H9 (cell line): ENCODE results near the gene SEMA7A. TPM values are rescaled to one million over a fixed set of nuclear protein-coding genes. Genes with fewer than 3 reads are reported as not detected.

Source experiments
- DNase-seq: peaks from one replicate; pipeline ENCODE4 v3.0.0-alpha.2; 2017
- H2AFZ ChIP-seq: one replicate; pipeline ENCODE4 v1.6.1; 2013; ENCODE audit warnings: mild to moderate bottlenecking, low read length, control low read depth, moderate library complexity
- H2AK5ac ChIP-seq: 2 replicates; pipeline ENCODE4 v1.6.1; 2013; ENCODE audit warnings: low read length, control low read depth, mixed read lengths; ENCODE audit not compliant: insufficient read length
- H2BK120ac ChIP-seq: one replicate; pipeline ENCODE4 v1.6.1; 2013; ENCODE audit warnings: low read depth, mild to moderate bottlenecking, low read length, control low read depth, inconsistent platforms; ENCODE audit not compliant: poor library complexity, severe bottlenecking
- H2BK12ac ChIP-seq: 2 replicates; pipeline ENCODE4 v1.6.1; 2013; ENCODE audit warnings: low read length, control low read depth, mixed read lengths, low read depth; ENCODE audit not compliant: insufficient read length
- H2BK15ac ChIP-seq: 2 replicates; pipeline ENCODE4 v1.6.1; 2013; ENCODE audit warnings: low read depth, low read length, control low read depth
- H2BK20ac ChIP-seq: one replicate; pipeline ENCODE4 v1.6.1; 2013; ENCODE audit warnings: low read depth, mild to moderate bottlenecking, low read length, control low read depth, inconsistent platforms; ENCODE audit not compliant: poor library complexity, severe bottlenecking
- H2BK5ac ChIP-seq: 2 replicates; pipeline ENCODE4 v1.6.1; 2013; ENCODE audit warnings: low read length, control low read depth, mixed read lengths; ENCODE audit not compliant: insufficient read length
- H3K14ac ChIP-seq: 2 replicates; pipeline ENCODE4 v1.6.1; 2013; ENCODE audit warnings: low read length, control low read depth; ENCODE audit not compliant: insufficient read depth
- H3K18ac ChIP-seq: 2 replicates; pipeline ENCODE4 v1.6.1; 2013; ENCODE audit warnings: low read depth, mild to moderate bottlenecking, mixed read lengths, low read length, control low read depth; ENCODE audit not compliant: insufficient read length
- H3K23ac ChIP-seq: 2 replicates; pipeline ENCODE4 v1.6.1; 2013; ENCODE audit warnings: low read length, control low read depth, mixed read lengths, low read depth; ENCODE audit not compliant: insufficient read length
- H3K23me2 ChIP-seq: 2 replicates; pipeline ENCODE4 v1.6.1; 2013; ENCODE audit warnings: low read depth, mild to moderate bottlenecking, mixed read lengths, low read length, control low read depth; ENCODE audit not compliant: insufficient read length, poor library complexity, severe bottlenecking
- H3K27ac ChIP-seq: 2 replicates; pipeline ENCODE4 v1.5.1; 2013; ENCODE audit warnings: low read length, control low read depth, mixed read lengths, low read depth; ENCODE audit not compliant: insufficient read length
- H3K27me3 ChIP-seq: 2 replicates; pipeline ENCODE4 v1.6.1; 2013; ENCODE audit warnings: low read length, control low read depth, inconsistent platforms; ENCODE audit not compliant: insufficient read depth
- H3K4ac ChIP-seq: 2 replicates; pipeline ENCODE4 v1.6.1; 2013; ENCODE audit warnings: low read depth, mild to moderate bottlenecking, control low read depth, inconsistent platforms, low read length, moderate library complexity
- H3K4me1 ChIP-seq: 2 replicates; pipeline ENCODE4 v1.6.1; 2013; ENCODE audit warnings: low read length, control low read depth, inconsistent platforms; ENCODE audit not compliant: insufficient read depth
- H3K4me2 ChIP-seq: 2 replicates; pipeline ENCODE4 v1.6.1; 2013; ENCODE audit warnings: low read length, control low read depth, mixed read lengths; ENCODE audit not compliant: insufficient read length, insufficient read depth
- H3K56ac ChIP-seq: 2 replicates; pipeline ENCODE4 v1.6.1; 2013; ENCODE audit warnings: low read depth, mild to moderate bottlenecking, mixed read lengths, low read length, control low read depth; ENCODE audit not compliant: insufficient read length
- H3K79me1 ChIP-seq: 2 replicates; pipeline ENCODE4 v1.6.1; 2013; ENCODE audit warnings: low read depth, mild to moderate bottlenecking, moderate library complexity, low read length, control low read depth, inconsistent platforms; ENCODE audit not compliant: insufficient read depth, poor library complexity, severe bottlenecking
- H3K79me2 ChIP-seq: 2 replicates; pipeline ENCODE4 v1.6.1; 2013; ENCODE audit warnings: low read length, control low read depth, inconsistent platforms; ENCODE audit not compliant: insufficient read depth
- H3K9ac ChIP-seq: 2 replicates; pipeline ENCODE4 v1.6.1; 2013; ENCODE audit warnings: low read length, control low read depth, mixed read lengths; ENCODE audit not compliant: insufficient read length; ENCODE audit errors: extremely low read depth
- H3K9me3 ChIP-seq: one replicate; pipeline ENCODE4 v1.6.1; 2013; ENCODE audit warnings: low read depth, low read length, inconsistent platforms; ENCODE audit not compliant: control insufficient read depth
- H3T11ph ChIP-seq: one replicate; pipeline ENCODE4 v1.6.1; 2013; ENCODE audit warnings: mild to moderate bottlenecking, low read length, control low read depth, inconsistent platforms
- H4K20me1 ChIP-seq: one replicate; pipeline ENCODE4 v1.6.1; 2013; ENCODE audit not compliant: control insufficient read depth, insufficient read length, insufficient read depth
- H4K5ac ChIP-seq: 2 replicates; pipeline ENCODE4 v1.6.1; 2013; ENCODE audit warnings: low read depth, mild to moderate bottlenecking, mixed read lengths, low read length, control low read depth; ENCODE audit not compliant: insufficient read length
- H4K8ac ChIP-seq: replicated peaks from 2 replicates; pipeline ENCODE4 v1.6.1; 2013; ENCODE audit warnings: low read length, control low read depth, mixed read lengths, low read depth; ENCODE audit not compliant: insufficient read length
- H4K91ac ChIP-seq: 2 replicates; pipeline ENCODE4 v1.6.1; 2013; ENCODE audit warnings: low read depth, mild to moderate bottlenecking, moderate library complexity, mixed read lengths, low read length, control low read depth; ENCODE audit not compliant: insufficient read length
- H3K27ac Mint-ChIP-seq, 3 experiments: 2 replicates in 2 of 3; 3 replicates in 1 of 3; pipeline ENCODE4 v1.8.0; 2020 to 2021; ENCODE audit warnings: mixed read lengths in 3 of 3, mild to moderate bottlenecking in 1 of 3, moderate library complexity in 1 of 3
- H3K27me3 Mint-ChIP-seq: 2 replicates; pipeline ENCODE4 v1.8.0; 2021; ENCODE audit warnings: low read depth, mild to moderate bottlenecking, moderate library complexity, mixed read lengths
- H3K36me3 Mint-ChIP-seq, 3 experiments: 2 replicates in 2 of 3; 3 replicates in 1 of 3; pipeline ENCODE4 v1.8.0; 2020 to 2021; ENCODE audit warnings: low read depth in 3 of 3, mixed read lengths in 3 of 3; ENCODE audit not compliant: insufficient read depth in 1 of 3
- H3K4me1 Mint-ChIP-seq, 2 experiments: 2 replicates each; pipeline ENCODE4 v1.8.0; 2020; ENCODE audit warnings: mixed read lengths in 2 of 2
- H3K4me3 Mint-ChIP-seq, 2 experiments: 2 replicates in 1 of 2; 3 replicates in 1 of 2; pipeline ENCODE4 v1.8.0; 2020 to 2021; ENCODE audit warnings: mild to moderate bottlenecking in 2 of 2, mixed read lengths in 2 of 2, moderate library complexity in 1 of 2
- H3K9me3 Mint-ChIP-seq, 2 experiments: 2 replicates in 1 of 2; 3 replicates in 1 of 2; pipeline ENCODE4 v1.8.0; 2020; ENCODE audit warnings: mild to moderate bottlenecking in 2 of 2, mixed read lengths in 2 of 2, moderate library complexity in 1 of 2
- CTCF ChIP-seq: fragments of 200-600 bp; sonication (generic); conservative IDR thresholded peaks from 3 replicates; pipeline ENCODE4 v1.8.0; 2021; ENCODE audit warnings: antibody characterized with exemption, mild to moderate bottlenecking
- WGBS: extraction: QIAGEN DNeasy Blood & Tissue Kit; methylation state at CpG from one replicate; pipeline ENCODE4 v1.1.7; 2013; ENCODE audit warnings: missing lambda C conversion rate, low lambda C conversion rate, mixed read lengths; ENCODE audit not compliant: insufficient read length; ENCODE audit errors: extremely low coverage; 5-methylcytosine and 5-hydroxymethylcytosine counted together
- total RNA-seq: library from RNA; stranded (reverse); gene quantifications from 2 replicates; pipeline ENCODE4 v1.2.1, GENCODE V29; 2021

SEMA7A gene
- total RNA-seq, 1 experiment from 2014 or later, result 5.7 TPM

- Mint-ChIP-seq H3K27me3 (peaks cover 6% of the 10 kb centered on the region), H3K9me3 (no peaks in the 10 kb centered on the region), H3K36me3 (no peaks in the 10 kb centered on the region; a peak in 1 of 7 replicates), H3K4me3 (no peak overlapping the region), H3K27ac (peak overlapping the region in 1 of 3 experiments; percentile 59; a peak in 1 of 7 replicates), H3K4me1 (peaks cover 41 to 44% of the 10 kb centered on the region in 2 experiments)
- Histone ChIP-seq H3K4me2 (no peak overlapping the region), H2BK15ac (no peak overlapping the region), H2BK12ac (no peak overlapping the region), H3K9ac (no peak overlapping the region), H4K20me1 (no peaks in the 10 kb centered on the region), H2BK5ac (no peak overlapping the region), H4K8ac (no peak overlapping the region), H3K23me2 (no peaks in the 10 kb centered on the region), H3K18ac (no peak overlapping the region), H3K9me3 (no peaks in the 10 kb centered on the region), H3T11ph (no peak overlapping the region), H2AK5ac (no peak overlapping the region), H4K5ac (no peak overlapping the region), H2AFZ (no peak overlapping the region), H3K79me2 (peaks cover 3% of the 10 kb centered on the region; the same call in 1 of the 2 replicates), H3K56ac (no peak overlapping the region), H3K4me1 (peaks cover 7% of the 10 kb centered on the region; the same call in 1 of the 2 replicates), H3K79me1 (no peaks in the 10 kb centered on the region), H3K4ac (no peak overlapping the region), H2BK20ac (no peak overlapping the region), H3K14ac (no peak overlapping the region), H3K23ac (no peak overlapping the region), H3K27ac (no peak overlapping the region), H4K91ac (no peak overlapping the region), H2BK120ac (no peak overlapping the region), H3K27me3 (no peaks in the 10 kb centered on the region)
- no CpG with 5 or more reads among the region's 7 CpGs for WGBS
- no peak for TF ChIP-seq CTCF
- no peak for DNase-seq
Observed at GRCh38 chr15:74425630-74426029, 8.1 kb downstream of the SEMA7A start.
